ENCODE results near the gene PDZK1IP1.
"Not testable (repeated sequence)": the region's sequence is repeated elsewhere in the genome, so short reads cannot be mapped to it uniquely, and the experiment has no call there.

Gene PDZK1IP1

GRCh38 chr1:47205918-47206317, 16.1 kb upstream of the PDZK1IP1 start:
- no peak overlapping the region for H3K27ac ChIP-seq
- TF ChIP-seq CTCF (conservative IDR thresholded peaks at IDR 0.05) (no peak), ZFX (IDR thresholded peaks at IDR 0.05) (no peak)

GRCh38 chr1:47203504-47203903, 13.7 kb upstream of the PDZK1IP1 start:
- H3K27ac ChIP-seq = not testable (repeated sequence)

- H3K27ac ChIP-seq = no peak overlapping the region
- no peak for TF ChIP-seq ZFX (IDR thresholded peaks at IDR 0.05)
- no peak for TF ChIP-seq CTCF (conservative IDR thresholded peaks at IDR 0.05)
Measured at GRCh38 chr1:47201179-47201578, 11.3 kb upstream of the PDZK1IP1 start.

- no peak overlapping the region for H3K27ac ChIP-seq
- TF ChIP-seq CTCF (conservative IDR thresholded peaks at IDR 0.05) = no peak
- no peak for TF ChIP-seq ZFX (IDR thresholded peaks at IDR 0.05)
Measured at GRCh38 chr1:47198214-47198613, 8.4 kb upstream of the PDZK1IP1 start.

- no peak overlapping the region for H3K27ac ChIP-seq
- TF ChIP-seq ZFX (IDR thresholded peaks at IDR 0.05) (no peak), CTCF (conservative IDR thresholded peaks at IDR 0.05) (no peak)
Measured at GRCh38 chr1:47196622-47197021, 6.8 kb upstream of the PDZK1IP1 start.

- not testable (repeated sequence) for H3K27ac ChIP-seq
Measured at GRCh38 chr1:47195981-47196380, 6.1 kb upstream of the PDZK1IP1 start.

- H3K27ac ChIP-seq = no peak overlapping the region
- TF ChIP-seq ZFX (IDR thresholded peaks at IDR 0.05) (no peak), CTCF (conservative IDR thresholded peaks at IDR 0.05) (no peak)
Measured at GRCh38 chr1:47194311-47194710, 4.5 kb upstream of the PDZK1IP1 start.

- H3K27ac ChIP-seq = not testable (repeated sequence)
Measured at GRCh38 chr1:47193496-47193895, 3.7 kb upstream of the PDZK1IP1 start.

- TF ChIP-seq CTCF (conservative IDR thresholded peaks at IDR 0.05) = peak; percentile 98
- no peak for TF ChIP-seq ZFX (IDR thresholded peaks at IDR 0.05)
- H3K27ac ChIP-seq = peak overlapping the region; percentile 14
Measured at GRCh38 chr1:47192458-47193384, 2.9 kb upstream of the PDZK1IP1 start.

Data from C4-2B (cell line).